ENCODE data around the gene CLIP3. TPM values are rescaled to one million over a fixed set of nuclear protein-coding genes. Genes with fewer than 3 reads are reported as not detected.
A peak's percentile ranks its signal among the peaks of the same experiment; 100 is the strongest.

CLIP3 gene
- total and polyA plus RNA-seq, 9 of the 15 experiments (the other 6 are each of a cell fraction or from before 2014, with no cell fraction given) = 0.01 to 0.50 (median 0.15) TPM; not detected in 1

GRCh38 chr19:36014012-36014924, 18.4 kb downstream of the CLIP3 start, which contains the start of gene ALKBH6 (continued):
- TF ChIP-seq E2F6 (IDR thresholded peaks at IDR 0.05; ENCODE audit: borderline replicate concordance in 1 of 2, extremely low read depth in 1 of 2, insufficient read depth in 1 of 2, insufficient read length in 1 of 2, low read depth in 1 of 2, low read length in 1 of 2, poor library complexity in 1 of 2, severe bottlenecking in 1 of 2) (peak; percentile 64 to 82), TEAD2 (tag; IDR thresholded peaks at IDR 0.05) (no peak)

GRCh38 chr19:36013280-36014011, 19.2 kb downstream of the CLIP3 start:
- H3K4me3 ChIP-seq = peak overlapping the region; percentile 87
- H3K27me3 ChIP-seq (ENCODE audit: control insufficient read depth in 2 of 2, insufficient read depth in 2 of 2, low read length in 2 of 2) = no peaks in the 10 kb centered on the region
- peaks cover 31% of the 10 kb centered on the region for H3K79me2 ChIP-seq (ENCODE audit: control insufficient read depth, insufficient read depth, low read length)
- ChIA-PET POLR2A (interaction anchor here (0.6 to 1.2 kb wide), 10 partner anchors 10 to 231 kb away, joined by 3 to 9 read pairs (median 4); partner anchors contain the start of genes SDHAF1 and THAP8), CTCF (ENCODE audit: low intra/inter-chr PET ratio) (no interaction called here)
- H3K9me1 ChIP-seq (ENCODE audit: control insufficient read depth, insufficient read depth, low read length) = no peaks in the 10 kb centered on the region
- TSS peak; percentile 81 for BruUV-seq (replicated peaks)
- peak overlapping the region; percentile 90 for H3K4me2 ChIP-seq (ENCODE audit: insufficient read depth, low read length)
- DNase-seq (ENCODE audit: extremely low read depth in 1 of 4, low spot score in 3 of 4) (peak; percentile 57 to 58 (median 58)), FAIRE-seq (peak; percentile 74), ATAC-seq (peak; percentile 36)
- peaks cover 14% of the 10 kb centered on the region; the same call in 1 of the 3 replicates for H3K36me3 ChIP-seq (ENCODE audit: control insufficient read depth, insufficient read depth, low read length)
- no peaks in the 10 kb centered on the region for H3K9me3 ChIP-seq (replicated peaks; ENCODE audit: control insufficient read depth, insufficient read depth, low read depth, low read length)
- H3K4me1 ChIP-seq (replicated peaks in 1 of 2; ENCODE audit: control insufficient read depth in 2 of 2, insufficient read depth in 2 of 2, low read length in 2 of 2) = peaks cover 11 to 25% of the 10 kb centered on the region in 2 experiments; a peak in 4 of 5 replicates
- H4K20me1 ChIP-seq (replicated peaks; ENCODE audit: control insufficient read depth, insufficient read depth, low read length) = no peaks in the 10 kb centered on the region
- peak overlapping the region; percentile 88 to 92 for H3K9ac ChIP-seq (ENCODE audit: insufficient read depth in 1 of 2, low read depth in 2 of 2, low read length in 2 of 2)
- H2AFZ ChIP-seq (ENCODE audit: low read depth, low read length) = peak overlapping the region; percentile 80
- 1% methylated on average over 15 of the region's 15 CpGs for WGBS (ENCODE audit: insufficient coverage, low coverage, missing lambda C conversion rate)
- intact Hi-C loops (cut with micrococcal nuclease) = loop anchor here (1.0 kb wide), 1 partner anchor 38 kb away; no protein-coding TSS in a partner anchor
- in situ Hi-C loops (cut with MboI) = no loop called here
- peak overlapping the region; percentile 82 for H3K27ac ChIP-seq (ENCODE audit: extremely low read depth, low read depth, low read length)
- no peak for TF ChIP-seq THAP12 (CRISPR knock-in tag; IDR thresholded peaks at IDR 0.05)
- no peak for TF ChIP-seq NR0B1 (IDR thresholded peaks at IDR 0.05; ENCODE audit: partially characterized antibody)
- no peak for TF ChIP-seq ZNF444 (CRISPR knock-in tag; IDR thresholded peaks at IDR 0.05)
- TF ChIP-seq YBX1 (IDR thresholded peaks at IDR 0.05) = no peak
- no peak for TF ChIP-seq CBX2 (IDR thresholded peaks at IDR 0.05; ENCODE audit: insufficient read depth, low read length, poor library complexity, severe bottlenecking)
- TF ChIP-seq GABPA (tag; conservative IDR thresholded peaks at IDR 0.05; ENCODE audit: low read depth) = no peak
- TF ChIP-seq NFE2 (IDR thresholded peaks at IDR 0.05; ENCODE audit: low read depth) = peak; percentile 86
- 0 out of 2 replicates have a peak, but pooled peaks have one; percentile 23 for TF ChIP-seq NCOA1 (IDR thresholded peaks at IDR 0.05; ENCODE audit: low read depth)

Data from K562 (cell line).